A172 (cell line): Measurements from ENCODE around the gene TWF2. TPM values are rescaled to one million over a fixed set of nuclear protein-coding genes. Genes with fewer than 3 reads are reported as not detected.

Source experiments
- DNase-seq: peaks from one replicate; pipeline ENCODE4 v3.0.0-alpha.2; 2015; ENCODE audit warnings: low spot score
- total RNA-seq: library from RNA; depleted of rRNA; stranded (reverse); fragments of >200 nt; shearing (Covaris generic); gene quantifications from 2 replicates; pipeline ENCODE4 v1.2.3, GENCODE V29; 2014

Gene TWF2
- total RNA-seq, 1 experiment from 2014 or later: 94.6 TPM

DNA sequence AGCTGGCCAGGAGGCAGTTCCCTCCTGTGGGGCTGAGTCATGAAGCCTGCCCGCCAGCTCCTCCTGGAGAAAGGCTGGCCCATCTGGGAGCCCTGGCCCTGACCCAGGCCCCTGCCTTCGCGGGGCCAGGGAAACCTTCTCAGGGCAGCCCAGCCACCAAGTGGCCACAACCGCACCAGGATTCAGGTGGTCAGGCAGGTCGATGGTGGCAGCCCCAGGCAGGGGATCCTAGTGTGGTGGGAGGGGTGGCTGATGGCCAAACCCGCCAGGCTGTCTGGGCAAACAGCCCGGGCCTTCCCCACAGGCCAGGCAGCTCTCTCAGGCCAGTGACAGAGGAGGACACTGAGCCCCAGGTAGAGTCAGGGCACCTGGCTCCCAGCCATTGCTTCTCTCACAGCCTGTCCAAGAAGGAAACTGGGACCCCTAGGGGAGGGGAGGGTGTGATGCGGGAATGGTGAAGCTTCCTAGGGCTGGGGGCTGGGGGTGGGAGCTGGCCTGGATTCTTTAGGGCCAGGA, 1.2 kb downstream of the TWF2 start:
- peak; percentile 93 for DNase-seq

DNA sequence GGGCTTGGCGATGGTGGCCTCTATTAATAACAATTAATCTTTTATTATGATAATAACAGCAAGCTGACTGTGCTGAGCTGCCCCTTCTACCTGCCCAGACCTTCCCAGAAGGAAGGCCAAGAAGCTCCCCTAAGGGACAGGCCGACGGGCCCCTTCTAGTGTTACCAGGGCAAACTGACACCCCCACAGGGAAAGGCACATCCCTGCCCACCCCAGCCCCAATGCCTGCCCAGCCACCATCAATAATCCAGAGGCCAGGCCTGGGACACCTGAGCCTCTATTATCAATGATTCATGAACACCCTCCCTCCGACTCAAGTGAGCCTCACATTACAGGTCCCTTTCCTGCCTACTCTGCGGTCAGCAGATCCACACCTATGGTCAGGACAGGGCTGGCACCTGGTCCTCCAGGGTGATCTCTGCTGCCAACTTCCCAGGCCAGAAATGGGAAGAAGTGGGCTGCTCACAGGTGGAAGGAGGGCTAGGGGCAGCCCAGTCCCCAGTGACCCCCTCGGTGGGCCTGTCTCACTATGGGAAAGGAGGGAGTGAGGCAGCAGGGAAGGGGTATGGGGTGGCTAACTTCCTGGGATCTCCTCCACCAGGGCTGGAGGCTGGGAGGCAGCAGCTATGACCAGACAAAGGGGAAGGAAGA, 1.8 kb downstream of the TWF2 start:
- DNase-seq: peak; percentile 54

DNA sequence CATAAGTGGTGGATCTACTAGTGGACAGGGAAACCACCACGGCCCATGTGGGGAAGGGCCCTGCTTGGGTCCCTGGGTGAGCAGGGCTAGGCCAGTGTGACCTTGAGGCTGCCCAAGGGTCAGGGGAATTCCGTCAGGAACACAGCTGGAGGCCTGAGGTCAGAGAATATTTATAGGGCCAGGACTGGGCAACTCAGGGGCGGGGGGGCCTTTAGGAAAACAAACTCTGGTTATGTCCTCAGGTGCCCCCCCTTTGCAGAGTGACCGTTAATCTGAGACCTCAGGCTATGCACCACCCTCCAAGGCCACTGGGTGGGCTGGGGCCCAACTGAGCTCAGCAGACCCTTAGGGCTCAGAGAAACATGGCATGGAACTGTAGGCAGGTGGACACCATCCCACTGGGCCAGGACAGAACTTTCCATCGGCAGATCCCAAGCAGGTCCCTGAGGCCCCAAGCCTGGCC, 2.5 kb downstream of the TWF2 start:
- DNase-seq: no peak

GRCh38 chr3:52234516-52235447, 4.2 kb downstream of the TWF2 start:
- no peak for DNase-seq

- no peak for DNase-seq
Observed at GRCh38 chr3:52233968-52234367, 5.0 kb downstream of the TWF2 start.

- DNase-seq: no peak
Observed at GRCh38 chr3:52233108-52233591, 5.8 kb downstream of the TWF2 start.

DNA sequence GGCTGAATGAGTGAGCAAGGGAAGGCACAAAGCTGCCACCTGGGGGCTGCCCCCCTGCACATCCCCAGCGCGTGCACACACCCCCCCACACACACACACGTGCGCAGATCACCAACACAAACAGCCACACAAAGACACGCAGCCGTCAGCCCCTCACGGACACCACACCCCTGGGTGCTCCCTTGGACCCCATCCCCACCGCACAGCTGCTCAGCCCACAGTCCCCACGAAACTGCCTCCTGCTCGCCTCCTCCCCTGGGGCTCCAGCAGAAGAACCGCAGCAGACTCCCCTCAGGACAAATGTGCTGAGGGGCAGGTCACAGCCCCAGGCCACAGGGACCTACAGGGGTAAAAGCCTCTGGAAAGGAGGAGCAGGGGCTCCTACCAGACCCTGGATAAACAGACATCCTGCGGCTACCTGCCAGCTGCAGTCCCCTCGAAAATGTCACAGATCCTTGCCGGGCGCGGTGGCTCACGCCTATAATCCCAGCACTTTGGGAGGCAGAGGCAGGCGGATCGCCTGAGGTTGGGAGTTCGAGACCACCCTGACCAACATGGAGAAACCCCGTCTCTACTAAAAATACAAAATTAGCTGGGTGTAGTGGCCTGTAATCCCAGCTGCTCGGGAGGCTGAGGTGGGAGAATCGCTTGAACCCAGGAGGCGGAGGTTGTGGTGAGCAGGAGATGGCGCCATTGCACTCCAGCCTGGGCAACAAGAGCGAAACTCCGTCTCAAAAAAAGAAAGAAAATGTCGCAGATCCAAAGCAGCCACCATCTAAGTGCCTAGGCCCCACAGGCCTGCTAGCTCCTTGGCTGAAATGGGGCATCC, 6.5 kb downstream of the TWF2 start:
- no peak for DNase-seq

- DNase-seq: no peak
Observed at GRCh38 chr3:52231502-52232278, 7.3 kb downstream of the TWF2 start.

DNA sequence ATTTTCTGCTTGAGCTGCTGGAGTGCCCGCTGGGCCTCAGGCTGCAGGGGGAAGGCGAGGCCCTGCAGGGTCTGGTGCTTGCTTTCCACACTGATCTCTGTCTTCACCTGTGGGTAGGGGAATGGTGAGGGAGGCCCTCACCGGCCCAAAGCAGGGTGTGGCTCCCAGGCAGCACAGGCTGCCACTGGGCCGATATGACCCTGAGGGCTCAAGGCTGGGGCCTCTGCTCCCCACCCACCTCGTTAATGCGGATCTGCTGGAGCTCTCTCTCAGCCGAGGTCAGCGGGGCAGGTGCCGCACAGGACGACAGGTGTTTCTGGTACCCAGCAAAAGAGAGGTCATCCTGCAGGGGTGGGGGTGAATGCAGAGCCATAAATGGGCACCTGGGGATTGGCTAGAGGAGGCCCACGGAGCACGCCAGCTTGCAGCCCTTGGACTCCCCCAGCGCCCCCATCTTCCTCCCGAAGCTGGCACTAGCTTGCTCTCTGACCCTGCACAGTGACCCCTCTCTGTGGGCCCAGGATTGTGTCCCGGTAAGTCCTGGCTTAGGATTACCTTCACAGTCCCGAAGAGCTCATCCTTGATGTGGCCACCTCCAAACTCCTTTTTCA, 8.0 kb downstream of the TWF2 start:
- no peak for DNase-seq

GRCh38 chr3:52230461-52230860, 8.5 kb downstream of the TWF2 start:
- no peak for DNase-seq

DNA sequence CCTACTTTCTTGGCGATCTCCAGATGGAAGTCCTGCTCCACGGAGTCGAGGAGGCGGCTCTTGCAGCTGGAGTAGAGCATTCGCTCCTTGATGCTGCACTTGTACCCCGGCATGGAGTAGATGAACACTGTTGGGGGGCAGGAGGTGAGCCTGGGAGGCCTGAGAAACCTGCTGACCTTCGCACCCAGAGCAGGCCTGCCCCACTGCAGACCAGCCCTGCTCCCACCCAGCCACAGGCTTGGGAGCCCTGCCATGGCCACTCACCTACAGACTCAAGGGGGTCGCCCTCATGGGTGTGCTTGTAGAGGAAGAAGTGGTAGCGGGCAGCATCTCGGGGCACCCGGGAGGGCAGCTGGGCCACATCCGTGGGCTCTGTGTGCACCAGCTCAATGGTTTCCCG, 9.3 kb downstream of the TWF2 start:
- no peak for DNase-seq

GRCh38 chr3:52228751-52229291, 10.1 kb downstream of the TWF2 start:
- DNase-seq: no peak

DNA sequence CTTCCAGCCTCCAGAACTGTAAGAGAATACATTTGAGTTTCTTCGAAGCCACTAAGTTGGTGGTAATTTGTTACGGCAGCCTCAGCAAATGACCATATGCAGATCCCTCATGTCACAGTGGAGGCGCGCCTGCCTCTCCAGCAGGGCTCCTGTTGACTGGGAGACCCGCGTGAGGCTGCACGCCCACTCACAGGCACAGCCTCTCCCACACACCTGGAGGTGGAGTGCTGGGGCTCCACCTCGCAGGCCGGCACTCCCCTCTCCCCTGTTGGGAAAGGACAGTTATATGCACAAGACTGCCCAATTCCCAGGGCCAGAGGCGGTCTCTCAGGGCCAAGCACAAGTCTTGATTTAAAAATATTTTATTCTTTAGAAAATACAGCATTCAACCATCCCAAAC, 10.7 kb downstream of the TWF2 start:
- DNase-seq: no peak

DNA sequence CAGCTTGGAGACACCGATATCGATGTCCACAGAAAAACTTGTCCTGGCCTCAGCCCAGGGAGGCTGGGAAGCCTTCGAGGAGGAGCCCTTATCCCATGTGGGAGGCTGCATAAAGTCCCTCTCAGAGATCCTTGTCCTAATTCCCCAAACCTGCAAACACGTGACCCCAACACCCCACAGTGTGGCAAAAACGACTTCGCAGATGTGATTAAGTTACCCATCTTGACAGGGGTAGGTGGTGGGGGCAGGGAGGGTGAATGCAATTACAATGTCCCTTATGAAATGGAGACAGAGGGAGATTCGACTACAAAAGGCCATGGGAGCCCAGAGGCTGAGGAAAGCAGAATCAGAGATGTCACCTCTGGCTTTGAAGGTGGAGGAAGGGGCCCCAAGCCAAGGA, 11.2 kb downstream of the TWF2 start:
- no peak for DNase-seq

DNA sequence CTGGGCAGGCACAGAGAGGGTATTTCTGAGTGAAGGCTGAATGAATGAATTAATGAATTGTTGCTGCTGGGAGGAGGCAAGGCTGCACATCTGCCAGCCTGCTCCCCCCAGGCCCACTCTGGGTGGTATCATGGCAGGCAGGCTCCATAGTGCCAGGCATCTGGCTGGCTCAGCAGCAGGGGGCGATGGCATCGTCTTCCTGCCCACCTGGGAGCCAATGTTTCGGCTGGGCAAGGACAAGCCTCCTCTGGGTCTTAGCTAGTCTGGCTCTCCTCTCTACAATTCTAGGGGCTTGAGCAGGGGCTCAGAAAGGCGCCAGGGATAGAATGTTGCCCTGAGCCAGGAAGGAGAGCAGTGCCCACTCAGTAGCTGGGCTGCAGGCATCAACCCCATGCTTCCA, 11.8 kb downstream of the TWF2 start:
- no peak for DNase-seq

GRCh38 chr3:52226229-52226817, 12.6 kb downstream of the TWF2 start:
- DNase-seq: no peak

DNA sequence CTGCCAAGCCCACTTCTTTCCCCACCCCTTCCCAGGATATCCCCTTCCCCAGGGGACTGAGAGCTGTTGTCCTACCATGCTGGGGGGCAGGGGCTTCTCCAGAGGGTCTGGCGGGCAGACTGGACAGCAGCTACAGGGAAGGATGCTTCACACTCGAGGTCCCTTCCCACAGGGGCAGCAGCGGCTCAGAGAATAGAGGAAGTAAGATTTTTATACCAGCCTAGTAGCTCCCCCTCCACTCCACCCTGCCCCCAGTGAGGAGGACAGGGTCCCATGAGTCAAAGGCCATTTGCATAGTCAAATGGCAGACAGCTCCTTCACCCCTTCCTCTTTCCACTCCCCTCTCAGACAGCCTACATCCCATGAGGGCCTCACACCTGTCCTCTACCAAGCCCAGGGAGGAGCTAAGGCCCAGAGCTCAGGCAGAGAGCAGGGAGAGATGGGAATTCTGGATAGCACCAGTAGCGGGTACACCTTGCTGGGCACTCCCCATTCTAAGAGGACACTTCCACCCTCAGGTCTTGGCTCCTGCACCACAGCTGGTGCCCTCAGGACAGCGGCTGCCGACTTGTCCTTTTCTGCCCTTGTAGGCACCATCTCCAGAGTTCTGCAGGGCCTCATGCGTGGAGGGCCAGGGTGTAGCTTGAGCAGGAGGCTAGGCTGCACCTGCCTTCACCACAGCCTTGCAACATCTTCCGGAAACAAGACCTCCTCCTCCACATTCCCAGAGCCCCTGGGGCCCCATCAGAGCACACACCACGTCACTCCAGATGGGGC, 13.3 kb downstream of the TWF2 start, which contains the start of gene TLR9:
TLR9 (minus strand) TSS at position 194 of the 777 bp plus-strand sequence; CDS start at position 78, 116 bp downstream.
- DNase-seq: no peak

DNA sequence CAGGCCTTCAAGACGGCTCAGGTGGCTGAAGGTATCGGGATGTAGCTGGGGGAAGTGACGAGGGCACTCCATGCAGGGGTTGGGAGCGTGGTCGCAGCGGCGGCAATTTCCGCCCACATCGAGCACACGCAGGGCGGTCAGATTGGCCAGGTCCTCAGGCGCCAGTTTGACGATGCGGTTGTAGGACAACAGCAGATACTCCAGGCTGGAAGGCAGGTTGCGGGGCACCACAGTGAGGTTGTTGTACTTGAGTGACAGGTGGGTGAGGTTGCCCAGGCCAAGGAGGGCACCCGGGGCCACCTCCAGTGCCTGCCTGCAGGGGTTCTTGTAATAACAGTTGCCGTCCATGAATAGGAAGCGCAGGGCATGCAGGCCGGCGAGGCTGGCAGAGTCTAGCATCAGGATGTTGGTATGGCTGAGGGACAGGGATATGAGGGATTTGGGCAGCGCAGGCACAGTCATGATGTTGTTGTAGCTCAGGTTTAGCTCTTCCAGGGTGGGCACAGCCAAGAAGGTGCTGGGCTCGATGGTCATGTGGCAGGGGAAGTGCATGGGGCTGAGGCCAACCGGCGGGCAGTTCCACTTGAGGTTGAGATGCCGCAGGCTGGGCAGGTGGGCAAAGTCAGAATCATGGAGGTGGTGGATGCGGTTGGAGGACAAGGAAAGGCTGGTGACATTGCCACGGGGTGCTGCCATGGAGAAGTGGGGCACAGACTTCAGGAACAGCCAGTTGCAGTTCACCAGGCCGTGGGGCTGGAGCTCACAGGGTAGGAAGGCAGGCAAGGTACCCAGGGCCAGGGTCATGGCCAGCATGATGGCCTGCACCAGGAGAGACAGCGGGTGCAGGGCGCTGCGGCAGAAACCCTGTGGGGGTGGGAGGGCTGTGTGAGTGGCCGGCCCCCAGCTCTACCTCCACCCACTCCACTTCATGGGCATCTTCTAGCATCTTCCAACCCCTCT, 15.2 kb downstream of the TWF2 start:
- DNase-seq: no peak
